H1 (cell line): ENCODE measurements around the gene RHEX. TPM values are rescaled to one million over a fixed set of nuclear protein-coding genes. Genes with fewer than 3 reads are reported as not detected.

ENCODE experiments used
- CHD7 ChIP-seq: fragments of 300-600 bp; sonication (generic); IDR thresholded peaks from 2 replicates; pipeline ENCODE4 v1.7.1; 2012; ENCODE audit warnings: low read length, moderate library complexity, mild to moderate bottlenecking, inconsistent platforms; ENCODE audit not compliant: insufficient replicate concordance
- KDM5A ChIP-seq: fragments of 200-600 bp; IDR thresholded peaks from 2 replicates; pipeline ENCODE4 v1.7.1; 2012; ENCODE audit warnings: mild to moderate bottlenecking, low read length, inconsistent platforms, mixed read lengths
- RAD21 ChIP-seq, 2 experiments: IDR thresholded peaks in 1 of 2; conservative IDR thresholded peaks in 1 of 2; 2 replicates each; pipeline ENCODE4 v1.6.1; 2011; ENCODE audit warnings: low read depth in 2 of 2, low read length in 2 of 2, improper control_type of control experiment in 1 of 2, inconsistent platforms in 1 of 2, mild to moderate bottlenecking in 1 of 2, moderate library complexity in 1 of 2
- RXRA ChIP-seq: IDR thresholded peaks from 2 replicates; pipeline ENCODE4 v1.6.1; 2011; ENCODE audit warnings: low read depth, mild to moderate bottlenecking, low read length, moderate library complexity; ENCODE audit not compliant: insufficient read depth
- SAP30 ChIP-seq: fragments of 300-600 bp; sonication (generic); IDR thresholded peaks from 2 replicates; pipeline ENCODE4 v1.7.1; 2012; ENCODE audit warnings: low read length, moderate library complexity, mild to moderate bottlenecking, inconsistent platforms; ENCODE audit not compliant: insufficient read depth, insufficient replicate concordance
- TBP ChIP-seq: IDR thresholded peaks from 2 replicates; pipeline ENCODE4 v1.6.1; 2011; ENCODE audit warnings: low read depth, low read length, improper control_type of control experiment
- polyA plus RNA-seq, 7 experiments: library from polyadenylated mRNA; depleted of rRNA in 3 of 7; stranded (reverse) in 5 of 7; unstranded in 2 of 7; fragments of >200 nt in 5 of 7; fragments of 200-250 nt in 2 of 7; gene quantifications; 1 replicate in 5 of 7; 2 replicates in 1 of 7; 4 replicates in 1 of 7; pipeline versions ENCODE4 v1.2.1 to v1.2.3, GENCODE V29; 2011 to 2013; ENCODE audit warnings: missing spikeins in 2 of 7, mixed read lengths in 2 of 7
- total RNA-seq: library from RNA; stranded (reverse); fragmentation: NEBNext Ultra II Directional; extraction: Animal tissue kit (Norgen Biotek cat#: 25700); gene quantifications from 2 replicates; pipeline ENCODE4 v1.2.1, GENCODE V29; 2021

The RHEX gene
- total and polyA plus RNA-seq, 2 of the 8 experiments (the other 6 are each of a cell fraction or from before 2014, with no cell fraction given): not detected

DNA sequence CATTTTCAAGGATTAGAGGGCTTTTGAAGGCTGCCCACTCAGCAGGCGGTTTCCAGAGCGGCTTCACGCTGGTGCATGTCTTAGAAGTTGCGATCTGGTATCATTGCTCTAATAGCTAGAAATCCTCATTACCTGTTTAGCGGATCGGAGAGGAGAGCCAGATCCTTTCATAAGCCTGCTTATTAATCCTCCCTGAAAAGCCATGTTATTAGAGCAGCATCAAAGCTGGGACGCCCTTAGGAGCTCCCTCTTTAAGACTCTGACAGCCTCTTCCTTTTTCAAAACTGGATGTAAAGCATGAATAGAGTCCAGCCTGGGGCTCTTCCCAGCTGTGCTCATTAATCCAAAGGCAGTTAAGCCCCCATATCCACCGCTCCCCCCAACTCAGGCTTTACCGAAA is 15.4 kb upstream of the RHEX start (continued):
- TF ChIP-seq CHD7 (no peak), SAP30 (no peak), KDM5A (no peak), RXRA (no peak), TBP (no peak), RAD21 (IDR thresholded peaks at IDR 0.05 in 1 of 2, conservative IDR thresholded peaks at IDR 0.05 in 1 of 2; ENCODE audit: low read depth in 2 of 2, low read length in 2 of 2) (no peak)
- TF ChIP-seq, all 59 proteins: peak for 0
